ENCODE measurements around the gene CLCNKA. TPM values are rescaled to one million over a fixed set of nuclear protein-coding genes. Genes with fewer than 3 reads are reported as not detected.

Gene CLCNKA
- total and polyA plus RNA-seq, 2 of the 8 experiments (the other 6 are each of a cell fraction or from before 2014, with no cell fraction given) = 0.95 to 2.0 TPM

- TF ChIP-seq CHD7 (IDR thresholded peaks at IDR 0.05; ENCODE audit: insufficient replicate concordance, low read length) = no peak
- no peak for TF ChIP-seq RFX5 (IDR thresholded peaks at IDR 0.05; ENCODE audit: borderline replicate concordance, low read depth, low read length)
- TF ChIP-seq E2F6 (IDR thresholded peaks at IDR 0.05) = no peak
- TF ChIP-seq POLR2A (IDR thresholded peaks at IDR 0.05; ENCODE audit: control extremely low read depth in 1 of 2, low read depth in 2 of 2, low read length in 2 of 2) = no peak
- TF ChIP-seq ATF3 (IDR thresholded peaks at IDR 0.05; ENCODE audit: insufficient read depth, low read depth, low read length) = no peak
- TF ChIP-seq FOSL1 (IDR thresholded peaks at IDR 0.05; ENCODE audit: insufficient read depth, low read depth, low read length) = no peak
- TF ChIP-seq NANOG (IDR thresholded peaks at IDR 0.05; ENCODE audit: insufficient read depth, low read depth, low read length, poor library complexity, severe bottlenecking) = no peak
- no peak for TF ChIP-seq SP4 (IDR thresholded peaks at IDR 0.05; ENCODE audit: low read length)
Observed at GRCh38 chr1:16064536-16065268, 42.9 kb downstream of the CLCNKA start (continued).
